Mammary epithelial cell (primary cell): ENCODE measurements around the gene IFIT1B.

Experiments
- CTCF ChIP-seq, 2 donors: IDR thresholded peaks in 1 of 2; conservative IDR thresholded peaks in 1 of 2; 2 replicates each; pipeline ENCODE4 v1.5.1; 2011 to 2012; ENCODE audit warnings: inconsistent platforms in 2 of 2, low read length in 2 of 2, mild to moderate bottlenecking in 2 of 2, control low read depth in 1 of 2, low read depth in 1 of 2; ENCODE audit not compliant: insufficient read depth in 1 of 2; ENCODE audit errors: extremely low read depth in 1 of 2
- EZH2 ChIP-seq: IDR thresholded peaks from 2 replicates; pipeline ENCODE4 v1.6.1; 2012; ENCODE audit warnings: low read length, inconsistent platforms, borderline replicate concordance

- no peak for TF ChIP-seq CTCF (conservative IDR thresholded peaks at IDR 0.05 in 1 of 2, IDR thresholded peaks at IDR 0.05 in 1 of 2; ENCODE audit: extremely low read depth in 1 of 2, insufficient read depth in 1 of 2, low read depth in 1 of 2, low read length in 2 of 2)
- TF ChIP-seq EZH2: no peak
These were observed 37.3 kb downstream of the IFIT1B start for GRCh38 chr10:89414879-89415821.
